ENCODE measurements around the gene ZNF423.

Gene ZNF423

DNA sequence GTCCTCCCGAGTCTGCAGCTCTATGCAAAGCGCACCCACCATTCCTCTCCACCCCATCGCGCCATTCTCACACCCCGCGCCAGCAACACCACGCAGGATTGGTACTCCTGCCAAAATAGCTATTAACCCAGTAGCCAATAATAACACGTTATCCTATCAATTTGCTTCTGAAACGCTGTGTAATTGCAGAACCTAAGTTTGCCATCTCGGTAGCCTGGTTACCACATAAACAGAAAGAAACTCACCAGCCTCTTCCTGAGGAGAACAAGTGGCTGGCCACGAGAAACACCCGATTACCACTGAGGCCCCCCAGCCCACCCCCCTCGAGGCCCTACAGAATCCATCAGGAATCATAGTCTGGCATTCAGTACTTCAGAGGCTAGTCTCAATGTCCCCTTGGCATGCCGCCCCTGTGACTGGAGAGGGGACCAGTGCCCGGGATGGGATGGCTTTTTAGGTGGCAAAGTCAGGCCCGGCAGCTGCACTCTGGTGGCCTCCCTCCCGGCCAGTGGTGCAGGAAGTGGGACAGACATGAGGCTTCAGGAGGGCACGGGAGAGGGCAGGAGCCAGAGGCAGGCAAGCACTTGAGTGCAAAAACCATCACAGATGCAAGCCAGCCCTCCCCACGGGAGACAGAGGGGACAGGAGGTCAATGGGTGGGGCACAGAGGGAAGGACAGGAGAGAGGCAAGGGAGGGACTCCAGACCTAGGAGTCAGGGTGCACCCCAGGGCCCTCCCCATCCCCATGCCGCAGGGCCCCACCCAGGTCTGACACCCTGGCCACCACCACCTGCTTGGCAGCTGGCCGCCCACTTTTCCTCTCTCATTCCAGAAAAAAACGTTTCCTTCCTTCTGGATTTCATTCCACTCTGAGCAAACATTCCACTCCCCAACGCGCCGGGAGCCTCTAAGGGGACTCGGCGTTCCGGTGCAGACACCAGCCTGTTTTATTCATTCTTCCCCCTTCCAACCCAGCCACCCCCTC, 192.5 kb downstream of the ZNF423 start:
- no peak for DNase-seq (ENCODE audit: low read depth)

DNA sequence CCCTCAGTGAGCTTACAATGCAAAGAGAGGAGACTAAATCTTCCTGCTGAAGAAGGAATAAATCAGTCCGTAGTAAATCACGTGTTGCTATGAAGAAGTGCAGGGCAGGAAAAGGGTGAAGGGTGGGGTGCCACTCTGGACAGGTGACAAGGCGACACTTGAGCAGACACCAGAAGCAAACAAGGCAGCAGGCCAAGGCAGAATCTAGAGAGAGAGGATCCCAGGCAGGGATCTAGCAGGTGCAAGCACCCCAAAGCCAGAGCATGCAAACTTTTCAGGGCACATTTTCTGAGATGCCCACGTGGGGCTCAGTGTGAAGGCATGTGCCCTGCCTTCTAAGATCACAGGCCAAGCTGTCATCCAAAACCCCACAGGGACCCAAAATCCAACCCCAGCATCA, 193.3 kb downstream of the ZNF423 start:
- DNase-seq (ENCODE audit: low read depth) = no peak

DNA sequence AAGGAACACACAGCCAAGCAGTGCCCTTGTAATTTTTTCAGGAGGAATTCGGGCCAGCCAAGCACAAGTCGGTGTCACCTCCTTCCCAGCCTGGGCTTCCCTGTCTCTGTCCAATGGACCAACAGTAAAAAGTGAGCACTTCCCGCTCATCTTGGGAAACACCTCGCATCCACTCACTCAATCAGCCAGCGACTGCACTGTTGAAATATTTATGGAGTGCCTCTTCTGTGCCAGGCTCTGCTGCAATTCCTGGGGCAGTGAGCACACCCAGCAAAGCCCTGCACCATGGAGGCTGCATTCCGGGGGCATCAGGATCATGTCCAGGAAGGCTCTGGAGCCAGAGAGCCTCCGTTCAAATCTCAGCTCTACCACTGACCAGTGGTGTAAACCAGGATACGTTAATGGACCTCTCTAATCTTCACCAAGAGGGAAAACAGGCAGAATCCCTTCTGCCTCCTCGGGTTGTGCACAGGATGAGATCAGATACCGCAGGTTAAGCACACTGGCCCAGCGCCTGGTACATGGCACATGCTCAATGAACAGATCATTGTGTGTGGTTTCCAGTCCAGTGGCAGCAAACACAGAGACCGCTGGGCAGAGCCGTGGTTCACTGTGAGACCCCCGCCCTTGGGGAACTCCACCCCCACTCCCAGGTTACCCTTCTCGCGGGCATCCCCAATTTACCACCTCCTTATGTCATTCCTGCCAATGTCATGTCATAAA, 194.3 kb downstream of the ZNF423 start:
- no peak for DNase-seq (ENCODE audit: low read depth)

DNA sequence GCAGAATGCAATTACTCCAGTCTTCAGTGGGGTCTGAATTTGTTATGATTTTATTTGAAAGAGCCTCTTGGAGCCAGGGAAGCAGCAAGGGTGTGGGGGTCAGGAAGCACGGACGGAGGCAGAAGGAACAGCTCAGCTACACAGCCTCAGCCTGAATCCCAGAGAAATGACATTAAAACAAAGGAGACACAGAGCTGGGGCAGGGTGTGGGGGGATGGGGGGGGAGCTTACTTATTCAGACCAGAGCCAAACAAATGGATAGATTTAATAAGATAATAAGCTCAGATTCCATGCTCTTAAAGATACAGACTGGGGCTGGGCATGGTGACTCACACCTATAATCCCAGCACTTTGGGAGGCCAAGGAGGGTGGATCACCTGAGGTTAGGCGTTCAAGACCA, 195.3 kb downstream of the ZNF423 start:
- DNase-seq (ENCODE audit: low read depth) = no peak

DNA sequence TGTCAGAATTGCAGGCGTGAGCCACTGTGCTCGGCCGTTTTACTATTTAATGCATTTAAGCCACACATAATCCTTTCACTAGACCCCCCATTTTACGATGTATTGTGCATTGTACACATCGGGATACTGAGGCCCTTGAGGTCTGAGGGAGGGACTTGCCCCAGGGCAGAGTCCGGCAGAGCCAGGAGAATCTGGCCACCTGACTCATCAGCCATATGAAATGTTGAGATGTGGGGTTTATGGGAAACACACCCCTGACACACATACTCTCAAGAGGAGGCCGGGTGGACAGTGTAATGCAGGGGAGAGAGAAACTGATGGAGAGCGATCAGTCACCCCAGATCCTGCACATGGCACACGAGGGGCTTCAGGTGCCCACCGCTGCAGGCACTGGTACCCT, 196.6 kb downstream of the ZNF423 start:
- DNase-seq (ENCODE audit: low read depth) = no peak

DNA sequence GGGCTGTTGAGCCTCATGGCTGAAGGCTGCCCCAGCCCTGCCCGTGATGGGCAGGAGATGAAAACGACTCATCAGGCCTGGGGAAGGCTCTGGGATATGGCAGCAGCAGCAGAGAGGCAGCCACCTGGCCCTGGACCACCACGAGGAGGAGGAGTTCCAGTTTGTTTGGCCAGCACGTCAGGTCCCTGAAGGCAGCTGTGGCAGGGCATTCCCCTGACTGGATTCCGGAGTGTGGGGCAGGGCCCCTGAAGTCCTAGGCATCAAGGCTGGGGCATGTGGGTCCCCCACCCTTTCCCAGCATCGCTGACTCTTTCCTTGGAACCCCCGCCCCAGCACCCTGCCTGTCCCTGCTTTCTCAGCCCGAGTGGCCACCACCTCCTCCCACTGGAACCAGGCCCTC, 197.4 kb downstream of the ZNF423 start:
- no peak for DNase-seq (ENCODE audit: low read depth)

DNA sequence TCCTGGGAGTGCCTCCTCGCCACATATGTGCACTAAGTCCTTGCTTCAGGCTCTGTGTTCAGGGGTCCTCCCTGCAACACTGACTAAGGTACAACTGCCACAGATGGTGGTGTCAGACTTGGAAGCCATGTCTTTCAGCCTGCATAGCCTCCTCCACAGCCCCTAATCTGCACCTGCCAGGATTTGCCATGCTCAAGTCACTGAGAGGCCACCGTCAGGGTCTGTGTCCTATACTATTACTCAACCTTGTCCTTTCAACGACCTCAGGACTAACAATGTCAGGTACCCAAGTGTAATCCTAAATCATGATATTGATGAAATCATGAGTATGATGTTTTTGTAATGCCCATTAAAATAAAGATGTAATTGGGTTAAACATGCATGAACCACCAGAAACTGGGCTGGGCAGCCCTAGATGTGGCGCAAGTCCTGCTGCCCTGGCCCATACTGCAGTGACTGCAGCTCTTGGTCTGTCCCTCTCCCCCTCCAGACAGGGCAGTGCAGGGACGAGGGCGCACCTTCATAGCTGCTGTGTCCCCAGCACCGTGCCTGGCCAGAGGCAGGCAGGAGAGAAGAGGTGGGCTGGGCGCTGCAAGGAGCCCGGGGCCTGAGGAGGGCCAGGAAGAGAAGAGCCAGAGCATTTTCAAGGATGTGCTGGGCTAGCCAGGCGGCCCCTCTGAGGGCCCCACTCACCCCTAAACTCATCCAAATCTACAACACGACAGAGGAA, 198.0 kb downstream of the ZNF423 start:
- DNase-seq (ENCODE audit: low read depth) = no peak

DNA sequence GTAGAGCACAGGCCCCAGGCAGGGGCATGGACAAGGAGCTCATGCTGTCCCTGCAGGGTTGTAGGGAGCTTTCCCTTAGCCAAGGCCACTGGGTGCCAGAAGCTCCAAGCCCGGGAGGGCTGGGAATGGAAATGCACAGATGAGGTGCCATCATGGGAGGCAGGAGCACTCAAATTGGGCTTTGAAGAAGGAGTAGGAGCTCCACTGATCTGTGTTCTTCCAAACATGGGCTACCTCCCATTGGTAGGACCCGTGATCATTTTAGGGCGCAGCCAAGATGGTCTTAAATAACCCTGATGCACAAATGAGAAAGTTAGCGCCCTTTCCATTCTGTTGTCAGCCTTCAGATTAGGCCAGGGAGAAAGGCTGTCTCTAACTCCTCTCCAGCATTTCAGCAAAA, 201.5 kb downstream of the ZNF423 start:
- DNase-seq (ENCODE audit: low read depth) = no peak

DNA sequence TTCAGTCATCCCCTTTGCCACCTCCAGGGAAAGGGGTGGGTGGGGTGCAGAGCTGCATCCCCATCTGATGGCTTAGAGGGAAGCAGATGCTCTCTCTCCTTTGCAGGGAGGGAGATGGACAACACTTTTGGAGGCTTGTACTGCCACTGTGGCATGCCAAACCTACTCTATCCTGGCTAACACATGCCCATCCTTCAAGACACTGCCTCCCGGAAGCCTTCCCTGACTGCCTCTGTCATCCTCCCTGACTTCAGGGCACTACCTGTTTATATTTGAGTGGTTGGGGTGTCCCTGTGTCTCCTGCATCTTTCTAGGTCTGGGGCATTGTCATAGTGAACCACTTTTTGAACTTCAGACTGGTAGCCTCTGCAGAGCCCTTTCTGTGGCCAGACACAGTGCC, 202.3 kb downstream of the ZNF423 start:
- DNase-seq (ENCODE audit: low read depth) = no peak

DNA sequence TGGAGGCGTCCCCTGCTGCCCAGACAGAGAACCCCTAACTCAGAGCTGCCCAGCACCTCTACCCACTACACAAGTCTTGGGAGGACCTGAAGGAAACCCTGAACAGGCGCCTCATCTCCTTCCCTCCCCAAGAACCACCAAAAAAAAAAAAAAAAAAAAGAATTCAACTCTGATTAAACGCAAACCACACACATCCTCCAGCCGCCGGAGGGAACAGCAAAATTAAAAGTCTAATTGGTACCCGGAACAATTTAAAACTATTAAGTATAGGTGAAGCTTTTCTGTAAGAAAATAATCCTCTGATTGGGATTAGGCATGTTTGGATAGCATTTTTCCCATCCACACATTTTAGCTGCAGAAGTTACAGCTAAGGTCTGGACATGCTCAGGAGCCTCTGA, 202.7 kb downstream of the ZNF423 start:
- DNase-seq (ENCODE audit: low read depth) = no peak

DNA sequence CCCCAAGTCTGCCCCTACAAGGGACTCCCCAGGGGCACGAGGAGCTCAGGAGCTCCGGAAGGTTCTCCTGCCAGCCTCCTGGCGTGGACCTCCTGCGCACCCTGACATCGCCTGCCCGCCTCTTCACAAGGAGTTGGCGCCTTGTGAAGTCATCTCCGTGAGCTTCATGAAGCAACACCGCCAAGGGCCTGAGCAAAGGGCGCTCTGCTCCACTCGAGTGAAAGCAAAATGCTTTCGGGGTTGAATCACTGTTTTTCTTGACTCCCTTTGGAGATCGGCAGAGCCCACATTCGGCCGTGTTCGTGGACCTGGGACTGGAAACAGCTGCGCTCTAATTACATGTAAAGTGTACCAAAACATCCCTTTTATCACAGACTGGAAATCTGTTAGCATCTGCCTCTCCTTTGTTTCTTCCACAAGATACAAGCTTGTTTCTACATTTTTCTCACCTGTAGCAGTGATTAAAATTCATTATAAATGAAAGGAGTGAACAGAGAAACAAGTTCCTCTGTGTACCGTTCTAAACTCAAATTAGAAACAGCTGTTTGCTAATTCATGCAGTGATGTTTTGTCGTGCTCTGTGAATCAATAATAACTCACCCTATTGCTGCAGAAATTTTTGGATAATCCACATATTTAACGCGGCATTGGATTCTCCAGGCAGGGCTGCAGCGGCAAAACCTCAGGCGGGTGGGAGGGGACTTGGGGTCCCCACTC, 203.3 kb downstream of the ZNF423 start:
- no peak for DNase-seq (ENCODE audit: low read depth)

DNA sequence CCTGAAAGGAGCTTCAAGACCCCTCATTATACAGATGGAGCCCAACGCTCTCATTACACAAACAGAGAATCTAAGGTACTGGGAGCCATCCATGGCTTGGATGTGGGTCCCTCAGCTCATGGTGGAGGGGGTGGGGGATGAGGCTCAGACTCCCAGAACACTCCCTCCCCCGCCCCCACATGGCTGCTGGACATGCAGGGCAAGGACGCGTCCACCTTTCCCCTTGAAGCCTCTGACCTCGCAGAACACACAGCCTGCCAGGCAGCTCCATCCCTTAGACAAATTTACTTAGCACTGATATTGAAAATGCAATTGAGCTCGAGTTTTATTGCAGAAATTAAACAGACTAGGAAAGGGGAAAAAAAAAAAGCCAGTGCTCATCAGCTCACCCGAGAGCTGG, 203.9 kb downstream of the ZNF423 start:
- DNase-seq (ENCODE audit: low read depth) = no peak

DNA sequence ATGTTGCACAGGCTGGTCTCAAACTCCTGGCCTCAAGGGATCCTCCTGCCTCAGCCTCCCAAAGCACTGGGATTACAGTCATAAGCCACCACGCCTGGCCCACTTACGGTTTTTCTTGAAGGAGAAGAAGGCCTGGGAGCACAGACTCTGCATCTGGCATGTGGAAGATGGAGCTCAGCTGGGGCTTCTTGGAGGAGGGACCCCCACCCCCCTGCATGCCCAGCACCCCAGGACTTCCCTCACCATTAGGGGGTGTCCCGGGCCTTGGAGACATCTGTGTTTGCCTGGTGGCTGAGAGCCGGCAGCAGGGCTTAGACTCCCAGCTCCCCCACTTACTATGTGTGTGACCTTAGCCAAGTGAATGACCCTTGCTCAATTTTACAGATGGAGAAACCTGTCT, 204.7 kb downstream of the ZNF423 start:
- DNase-seq (ENCODE audit: low read depth) = no peak

DNA sequence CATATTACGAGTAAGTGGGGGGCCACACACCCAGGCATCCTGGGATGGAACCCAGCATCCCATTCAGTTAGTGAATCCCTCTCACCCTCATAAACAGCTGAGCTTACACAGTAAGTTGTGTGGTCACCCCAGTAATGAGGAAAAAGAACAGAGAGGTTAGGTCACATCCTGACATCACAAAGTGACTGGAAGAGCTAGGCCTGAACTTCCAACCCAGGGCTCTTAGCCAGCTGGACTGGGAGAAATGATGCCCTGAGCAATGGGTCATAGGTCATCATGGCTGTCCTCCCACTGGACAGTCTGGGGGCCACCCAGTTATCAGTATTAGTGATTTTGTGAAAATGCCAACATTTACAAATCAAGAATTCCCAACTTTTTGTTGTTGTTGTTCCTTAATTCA, 205.3 kb downstream of the ZNF423 start:
- DNase-seq (ENCODE audit: low read depth) = no peak

DNA sequence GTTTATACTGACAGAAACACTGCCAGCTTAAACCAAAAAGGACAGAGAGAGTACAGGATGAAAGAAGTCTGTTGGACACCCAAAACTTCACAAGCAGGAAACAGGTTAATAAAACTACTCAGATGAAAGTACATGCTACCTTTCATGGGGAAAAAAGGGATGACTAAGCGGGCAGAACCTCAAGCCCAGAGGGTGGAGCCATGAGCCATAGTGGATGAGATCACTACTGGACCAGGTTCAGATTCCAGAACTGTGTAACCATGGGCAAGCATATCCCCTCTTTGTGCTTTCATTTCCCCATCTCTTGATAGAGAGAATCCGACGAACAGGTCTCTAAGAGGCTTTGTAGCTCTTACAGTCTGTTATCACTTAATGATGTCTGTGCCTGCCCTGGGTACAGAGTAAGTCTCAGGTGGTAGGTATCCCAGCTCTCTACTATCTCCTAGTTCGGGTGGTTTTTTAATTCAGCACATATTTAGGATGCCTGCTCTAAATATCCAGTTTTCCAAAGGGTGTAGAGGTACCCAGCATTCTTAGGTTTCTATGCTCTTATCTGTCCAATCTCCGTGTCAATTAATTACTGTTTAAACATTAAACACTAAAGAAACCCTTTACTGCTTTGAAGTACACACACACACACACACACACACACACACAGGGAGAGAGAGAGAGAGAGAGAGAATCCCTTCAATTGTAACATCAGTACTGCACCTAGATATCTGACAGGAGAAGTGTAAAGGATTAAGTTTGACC, 206.7 kb downstream of the ZNF423 start:
- DNase-seq (ENCODE audit: low read depth) = no peak

DNA sequence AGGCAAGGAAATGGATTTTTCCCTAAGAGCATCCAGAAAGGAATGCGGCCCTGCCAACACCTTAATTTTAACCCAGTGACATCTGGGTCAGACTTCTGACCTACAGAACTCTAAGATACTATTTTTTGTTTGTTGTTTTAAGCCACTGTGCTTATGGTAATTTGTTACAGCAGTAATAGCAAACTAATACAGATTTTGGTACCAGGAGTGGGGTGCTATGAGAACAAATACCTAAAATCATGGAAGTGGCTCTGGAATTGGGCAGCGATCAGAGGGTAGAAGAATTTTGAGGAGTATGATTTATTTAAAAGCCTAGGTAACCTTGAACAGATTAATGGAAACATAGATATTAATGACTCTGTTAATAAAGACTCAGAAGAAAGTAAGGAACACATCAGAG, 208.2 kb downstream of the ZNF423 start:
- DNase-seq (ENCODE audit: low read depth) = no peak

DNA sequence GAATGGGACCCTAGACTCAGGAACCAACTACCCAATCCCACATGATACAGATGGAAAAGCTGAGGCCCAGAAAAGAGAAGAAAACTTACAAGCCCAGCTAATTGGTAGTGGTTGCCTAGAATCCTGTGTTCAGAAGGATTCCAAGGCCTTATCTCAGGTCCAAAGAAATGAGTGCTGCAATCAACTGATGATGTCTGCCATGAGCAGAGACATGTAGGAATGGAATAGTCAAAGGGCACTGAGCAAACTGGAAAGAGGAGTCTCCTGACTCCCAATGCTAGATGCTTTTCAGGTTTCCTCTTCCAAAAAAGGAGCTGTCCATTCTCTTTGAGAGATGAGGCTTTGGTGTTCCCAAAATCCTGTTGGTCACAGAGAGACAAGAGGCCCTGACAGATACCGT, 210.6 kb downstream of the ZNF423 start:
- no peak for DNase-seq (ENCODE audit: low read depth)

DNA sequence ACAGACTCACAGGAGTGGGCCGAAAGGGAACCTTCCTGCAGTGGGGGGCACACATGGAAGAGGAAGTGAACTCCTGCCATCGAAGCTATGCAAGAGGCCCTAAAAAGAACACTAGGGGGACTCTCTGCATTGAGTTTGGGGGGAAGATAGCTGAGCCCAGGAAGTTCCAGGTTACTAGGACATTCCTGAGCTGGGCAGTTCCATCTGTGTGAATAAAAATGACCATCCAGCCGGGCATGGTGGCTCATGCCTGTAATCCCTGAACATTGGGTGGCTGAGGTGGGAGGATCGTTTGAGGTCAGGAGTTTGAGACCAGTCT, 211.8 kb downstream of the ZNF423 start:
- DNase-seq (ENCODE audit: low read depth) = no peak

DNA sequence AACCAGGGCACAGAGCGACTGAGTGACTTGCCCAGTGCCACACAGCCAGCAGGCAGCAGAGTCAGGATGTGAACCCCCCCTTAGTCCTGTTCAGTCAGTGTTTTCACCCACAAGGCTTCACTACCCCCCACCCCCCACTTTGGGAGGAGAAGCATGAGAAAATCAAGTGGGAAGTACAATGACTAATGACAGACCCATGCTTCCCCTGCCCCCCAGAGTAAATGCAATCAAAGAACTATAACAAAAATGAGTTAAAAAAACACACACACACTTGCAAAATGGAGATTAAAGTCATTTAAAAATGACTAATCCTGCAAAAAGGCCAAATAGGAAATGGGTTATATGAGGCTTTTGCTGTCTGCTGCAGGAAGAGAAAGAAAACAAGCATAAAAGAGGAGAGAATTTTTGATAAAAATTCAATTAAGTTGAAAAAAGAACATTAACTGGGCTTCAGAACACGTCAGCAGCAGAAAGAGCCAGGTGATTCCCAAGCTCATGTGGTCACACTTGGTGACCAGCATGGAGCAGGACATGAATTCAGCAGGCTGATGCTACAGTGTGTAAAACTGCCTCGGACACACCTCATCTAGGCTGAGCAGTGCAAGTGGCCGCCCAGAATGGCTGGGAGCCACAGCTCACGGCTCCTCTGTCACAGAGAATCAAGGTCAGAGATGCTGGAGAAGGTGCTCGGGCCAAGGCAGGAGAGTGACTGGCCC, 212.3 kb downstream of the ZNF423 start:
- no peak for DNase-seq (ENCODE audit: low read depth)

DNA sequence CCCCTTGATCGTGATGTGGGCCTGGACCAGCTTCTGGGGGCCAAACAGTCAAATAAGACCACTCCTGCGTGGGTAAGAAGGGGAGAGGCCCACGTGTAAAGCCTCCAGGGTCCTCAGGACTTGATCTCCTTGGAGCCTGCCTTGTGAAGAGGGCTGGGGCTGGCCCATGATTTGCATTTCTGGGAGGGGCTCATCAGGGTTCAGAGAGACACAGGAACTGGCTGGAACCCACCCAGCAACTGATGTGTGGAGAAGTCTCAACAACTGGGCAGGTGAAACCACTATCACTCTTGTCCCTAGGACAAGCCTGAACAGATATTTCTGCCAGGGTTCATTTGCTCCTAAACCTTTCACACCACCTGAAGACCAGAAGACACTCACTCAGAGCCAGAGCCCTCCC, 214.7 kb downstream of the ZNF423 start:
- DNase-seq (ENCODE audit: low read depth) = no peak

DNA sequence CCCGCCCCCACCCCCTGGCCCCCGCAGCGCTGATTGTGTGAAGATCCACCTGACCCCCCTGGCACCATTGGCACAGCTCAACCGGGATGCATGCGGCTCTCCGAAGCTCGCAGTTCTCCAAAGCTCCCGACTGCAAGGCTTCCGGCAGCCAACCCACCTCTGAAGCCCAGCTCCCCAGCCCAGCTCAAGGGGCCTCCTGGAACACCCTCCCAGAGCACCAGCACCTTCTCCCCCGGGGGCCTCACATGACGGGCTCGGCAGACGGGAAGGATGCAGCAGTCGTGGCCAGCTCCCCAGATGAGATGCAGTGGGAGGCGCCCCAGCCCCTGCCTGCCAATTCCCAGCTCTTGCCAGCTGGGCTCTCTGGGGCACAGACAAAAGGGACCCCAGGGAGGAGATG, 215.3 kb downstream of the ZNF423 start:
- no peak for DNase-seq (ENCODE audit: low read depth)

Measured in stimulated activated CD8-positive, alpha-beta memory T cell treated with anti-CD3 and anti-CD28 coated beads, Interleukin-12 subunit alpha, Interleukin-12 subunit beta, amount 100 ng/mL, for 1 hour (primary cell).